ENCODE measurements around the gene TTLL8. TPM values are rescaled to one million over a fixed set of nuclear protein-coding genes. Genes with fewer than 3 reads are reported as not detected.

Gene TTLL8
- total and polyA plus RNA-seq, 9 donors: not detected

- 71 to 73% (median 72%) methylated on average over 30 of the region's 30 CpGs for WGBS, 3 donors
- no peak overlapping the region for H3K27ac ChIP-seq
- peaks cover 0 to 3% of the 10 kb centered on the region in 2 donors for H3K9me3 ChIP-seq
- intact Hi-C loops (cut with DNase I): no loop called here
- no peaks in the 10 kb centered on the region for H3K36me3 ChIP-seq
- no peaks in the 10 kb centered on the region for H3K27me3 ChIP-seq
- H3K4me3 ChIP-seq: no peak overlapping the region
- no peaks in the 10 kb centered on the region for H3K4me1 ChIP-seq (ENCODE audit: insufficient read depth)
- TF ChIP-seq EP300 (IDR thresholded peaks at IDR 0.05): no peak
- no peak for TF ChIP-seq CTCF (IDR thresholded peaks at IDR 0.05)
- no peak for TF ChIP-seq POLR2A (IDR thresholded peaks at IDR 0.05)
- DNase-seq: no peak
Observed at GRCh38 chr22:50044485-50045118, 13.5 kb downstream of the TTLL8 start.

DNA sequence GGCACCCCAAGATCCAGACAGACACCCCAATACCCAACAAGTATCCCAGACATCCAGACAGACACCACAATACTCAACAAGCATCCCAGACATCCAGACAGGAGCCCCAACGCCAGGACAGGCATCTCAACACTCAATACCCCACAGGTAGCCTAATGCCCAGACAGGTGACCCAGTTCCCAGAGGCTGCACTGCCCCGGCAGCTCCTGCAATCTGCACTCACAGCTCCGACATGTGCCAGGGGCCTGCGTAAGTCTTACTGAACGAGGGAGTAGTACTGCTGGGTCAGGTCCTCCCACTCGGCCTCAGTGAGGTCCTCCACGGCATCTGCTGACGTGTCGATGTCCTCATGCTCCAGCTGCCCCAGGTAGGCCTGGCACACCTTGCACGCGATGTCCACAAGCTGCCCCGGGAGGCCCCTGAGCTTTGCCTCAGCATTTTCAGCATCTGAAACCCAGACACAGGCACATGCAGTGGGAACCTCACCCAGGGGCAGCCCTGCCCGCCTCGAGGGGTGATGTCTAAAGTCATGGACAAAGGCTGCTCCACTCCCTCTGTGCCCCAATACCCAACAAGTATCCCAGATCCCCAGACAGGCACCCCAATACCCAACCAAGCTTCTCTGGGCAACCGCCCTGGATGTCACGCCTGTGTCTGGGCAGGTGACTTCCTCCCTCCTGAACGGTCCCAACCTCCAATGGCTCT, 16.6 kb downstream of the TTLL8 start:
- Histone ChIP-seq H3K27me3 (no peaks in the 10 kb centered on the region), H3K27ac (no peak overlapping the region), H3K9me3 (peaks cover 0 to 4% of the 10 kb centered on the region in 2 donors), H3K4me1 (ENCODE audit: insufficient read depth) (no peaks in the 10 kb centered on the region), H3K36me3 (no peaks in the 10 kb centered on the region), H3K4me3 (no peak overlapping the region)
- 75 to 86% (median 83%) methylated on average over 17 of the region's 17 CpGs for WGBS, 3 donors
- intact Hi-C loops (cut with DNase I): no loop called here
- TF ChIP-seq EP300 (IDR thresholded peaks at IDR 0.05) (no peak), POLR2A (IDR thresholded peaks at IDR 0.05) (no peak), CTCF (IDR thresholded peaks at IDR 0.05) (no peak)
- DNase-seq: peak in 1 of 5 donors; percentile 6

GRCh38 chr22:50040717-50041116, 17.4 kb downstream of the TTLL8 start:
- peaks cover 0 to 4% of the 10 kb centered on the region in 2 donors for H3K9me3 ChIP-seq
- no peak for TF ChIP-seq EP300 (IDR thresholded peaks at IDR 0.05)
- TF ChIP-seq POLR2A (IDR thresholded peaks at IDR 0.05): no peak
- no peak for TF ChIP-seq CTCF (IDR thresholded peaks at IDR 0.05)
- DNase-seq: peak in 1 of 5 donors; percentile 4
- H3K27me3 ChIP-seq: no peaks in the 10 kb centered on the region
- H3K4me3 ChIP-seq: no peak overlapping the region
- no peaks in the 10 kb centered on the region for H3K4me1 ChIP-seq (ENCODE audit: insufficient read depth)
- no peak overlapping the region for H3K27ac ChIP-seq
- 87 to 90% (median 88%) methylated on average over 7 of the region's 7 CpGs for WGBS, 3 donors
- intact Hi-C loops (cut with DNase I): no loop called here
- H3K36me3 ChIP-seq: no peaks in the 10 kb centered on the region

DNA sequence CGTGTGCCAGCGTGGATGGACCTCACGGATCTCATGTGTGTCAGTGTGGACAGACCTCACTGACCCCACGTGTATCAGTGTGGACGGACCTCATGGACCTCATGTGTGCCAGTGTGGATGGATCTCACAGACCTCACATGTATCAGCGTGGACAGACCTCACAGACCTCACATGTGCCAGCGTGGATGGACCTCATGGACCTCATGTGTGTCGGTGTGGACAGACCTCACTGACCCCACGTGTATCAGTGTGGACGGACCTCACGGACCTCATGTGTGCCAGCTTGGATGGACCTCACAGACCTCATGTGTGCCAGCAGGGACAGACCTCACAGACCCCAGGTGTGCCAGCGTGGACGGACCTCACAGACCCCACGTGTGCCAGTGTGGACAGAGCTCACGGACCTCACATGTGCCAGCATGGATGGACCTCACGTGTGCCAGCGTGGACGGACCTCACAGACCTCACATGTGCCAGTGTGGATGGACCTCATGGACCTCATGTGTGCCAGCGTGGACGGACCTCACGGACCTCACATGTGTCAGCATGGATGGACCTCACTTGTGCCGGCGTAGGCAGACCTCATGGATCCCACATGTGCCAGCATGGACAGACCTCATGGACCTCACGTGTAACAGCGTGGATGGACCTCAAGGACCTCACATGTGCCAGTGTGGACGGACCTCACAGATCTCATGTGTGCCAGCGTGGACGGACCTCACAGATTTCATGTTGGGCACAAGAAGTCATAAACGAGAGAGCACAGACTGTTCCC, 18.2 kb downstream of the TTLL8 start:
- H3K27me3 ChIP-seq: no peaks in the 10 kb centered on the region
- WGBS, 3 donors: 87 to 91% (median 90%) methylated on average over 29 of the region's 29 CpGs
- DNase-seq: peak in 2 of 5 donors; percentile 14 to 18
- peaks cover 0 to 4% of the 10 kb centered on the region in 2 donors for H3K9me3 ChIP-seq
- intact Hi-C loops (cut with DNase I): no loop called here
- no peaks in the 10 kb centered on the region for H3K36me3 ChIP-seq
- no peaks in the 10 kb centered on the region for H3K4me1 ChIP-seq (ENCODE audit: insufficient read depth)
- no peak overlapping the region for H3K4me3 ChIP-seq
- no peak for TF ChIP-seq CTCF (IDR thresholded peaks at IDR 0.05)
- no peak for TF ChIP-seq POLR2A (IDR thresholded peaks at IDR 0.05)
- TF ChIP-seq EP300 (IDR thresholded peaks at IDR 0.05): no peak
- H3K27ac ChIP-seq: no peak overlapping the region
